ENCODE measurements around the gene CDC27. TPM values are rescaled to one million over a fixed set of nuclear protein-coding genes. Genes with fewer than 3 reads are reported as not detected.
A peak's percentile ranks its signal among the peaks of the same experiment; 100 is the strongest.
"Not testable (repeated sequence)": the region's sequence is repeated elsewhere in the genome, so short reads cannot be mapped to it uniquely, and the experiment has no call there.

The CDC27 gene
- total RNA-seq, 1 donor from 2014 or later, result 76.6 TPM

- Histone ChIP-seq H3K27ac (no peak overlapping the region), H3K4me3 (no peak overlapping the region), H3K4me1 (peaks cover 28% of the 10 kb centered on the region), H3K36me3 (no peaks in the 10 kb centered on the region), H3K27me3 (ENCODE audit: low read depth) (no peaks in the 10 kb centered on the region), H3K9me3 (no peaks in the 10 kb centered on the region)
- no peak for ATAC-seq
- no peak for TF ChIP-seq CTCF (IDR thresholded peaks at IDR 0.05)
- intact Hi-C loops (cut with DNase I), result loop anchor here (5.0 kb wide), 1 partner anchor 89 kb away; no protein-coding TSS in a partner anchor
- DNase-seq, result no peak
Measured at GRCh38 chr17:47227862-47228261, 38.8 kb upstream of the CDC27 start.

- ATAC-seq, result no peak
- TF ChIP-seq CTCF (IDR thresholded peaks at IDR 0.05), result no peak
- Histone ChIP-seq H3K36me3 (no peaks in the 10 kb centered on the region), H3K9me3 (no peaks in the 10 kb centered on the region), H3K27ac (peak overlapping the region; percentile 77), H3K27me3 (ENCODE audit: low read depth) (no peaks in the 10 kb centered on the region), H3K4me3 (no peak overlapping the region), H3K4me1 (peaks cover 29% of the 10 kb centered on the region)
- DNase-seq, result no peak
- intact Hi-C loops (cut with DNase I), result loop anchor here (5.0 kb wide), 1 partner anchor 91 kb away; no protein-coding TSS in a partner anchor
Measured at GRCh38 chr17:47225911-47226688, 37.0 kb upstream of the CDC27 start.

GRCh38 chr17:47225436-47225858 is 36.4 kb upstream of the CDC27 start:
- no peak for DNase-seq
- no peak for TF ChIP-seq CTCF (IDR thresholded peaks at IDR 0.05)

GRCh38 chr17:47224966-47225365 is 35.9 kb upstream of the CDC27 start:
- no peak overlapping the region for H3K4me3 ChIP-seq
- no peaks in the 10 kb centered on the region for H3K36me3 ChIP-seq
- no peak for TF ChIP-seq CTCF (IDR thresholded peaks at IDR 0.05)
- no peak for ATAC-seq
- H3K9me3 ChIP-seq, result no peaks in the 10 kb centered on the region
- no peak for DNase-seq
- no peaks in the 10 kb centered on the region for H3K27me3 ChIP-seq (ENCODE audit: low read depth)
- peak overlapping the region; percentile 77 for H3K27ac ChIP-seq
- H3K4me1 ChIP-seq, result peaks cover 29% of the 10 kb centered on the region
- intact Hi-C loops (cut with DNase I), result loop anchor here (5.0 kb wide), 1 partner anchor 92 kb away; no protein-coding TSS in a partner anchor

More at GRCh38 chr17:47225436-47225858, 36.4 kb upstream of the CDC27 start:
- peak; percentile 40 to 61 for ATAC-seq
- peak overlapping the region; percentile 77 for H3K27ac ChIP-seq
- peaks cover 29% of the 10 kb centered on the region for H3K4me1 ChIP-seq
- no peaks in the 10 kb centered on the region for H3K9me3 ChIP-seq
- no peaks in the 10 kb centered on the region for H3K27me3 ChIP-seq (ENCODE audit: low read depth)
- no peaks in the 10 kb centered on the region for H3K36me3 ChIP-seq
- intact Hi-C loops (cut with DNase I), result loop anchor here (5.0 kb wide), 1 partner anchor 92 kb away; no protein-coding TSS in a partner anchor
- no peak overlapping the region for H3K4me3 ChIP-seq

GRCh38 chr17:47224077-47224476 is 35.0 kb upstream of the CDC27 start:
- H3K4me3 ChIP-seq; H3K36me3 ChIP-seq; ATAC-seq; intact Hi-C loops (cut with DNase I); DNase-seq; H3K27me3 ChIP-seq (ENCODE audit: low read depth); H3K27ac ChIP-seq; H3K9me3 ChIP-seq: not testable (repeated sequence)
- H3K4me1 ChIP-seq, result peaks cover 29% of the 10 kb centered on the region

- H3K9me3 ChIP-seq, result no peaks in the 10 kb centered on the region
- H3K4me3 ChIP-seq, result no peak overlapping the region
- intact Hi-C loops (cut with DNase I), result no loop called here
- no peaks in the 10 kb centered on the region for H3K27me3 ChIP-seq (ENCODE audit: low read depth)
- no peak for DNase-seq
- no peak overlapping the region for H3K27ac ChIP-seq
- peaks cover 29% of the 10 kb centered on the region for H3K4me1 ChIP-seq
- no peak for TF ChIP-seq CTCF (IDR thresholded peaks at IDR 0.05)
- ATAC-seq, result no peak
- H3K36me3 ChIP-seq, result no peaks in the 10 kb centered on the region
Measured at GRCh38 chr17:47223460-47223859, 34.4 kb upstream of the CDC27 start.
